Body of pancreas (tissue), 4 donors: ENCODE measurements around the gene MAP3K12. TPM values are rescaled to one million over a fixed set of nuclear protein-coding genes. Genes with fewer than 3 reads are reported as not detected.

Experiments used
- ATAC-seq: fragments of 150-250 bp; one replicate; pipeline ENCODE4 v1.9.1; 2016
- DNase-seq, 4 donors: peaks; one replicate each; pipeline ENCODE4 v3.0.0-alpha.2; 2019
- H3K27ac ChIP-seq, 4 donors: fragments of 200-600 bp; sonication (generic); 1 replicate in 3 of 4; 2 replicates in 1 of 4; pipeline versions ENCODE4 v1.5.1 to v1.6.1; 2016 to 2019; ENCODE audit warnings: mild to moderate bottlenecking in 1 of 4, mixed read lengths in 1 of 4, moderate library complexity in 1 of 4
- H3K27me3 ChIP-seq, 2 donors: fragments of 200-600 bp; sonication (generic); one replicate each; pipeline ENCODE4 v1.6.0; 2016; ENCODE audit warnings: mild to moderate bottlenecking in 1 of 2
- H3K36me3 ChIP-seq, 2 donors: fragments of 200-600 bp; sonication (generic); replicated peaks in 1 of 2; 2 replicates each; pipeline ENCODE4 v1.5.1; 2016; ENCODE audit warnings: low read depth in 2 of 2; ENCODE audit not compliant: insufficient read depth in 1 of 2
- H3K4me1 ChIP-seq: fragments of 200-600 bp; sonication (generic); one replicate; pipeline ENCODE4 v1.6.0; 2016
- H3K4me3 ChIP-seq, 2 donors: fragments of 200-600 bp; sonication (generic); 1 replicate in 1 of 2; 2 replicates in 1 of 2; pipeline ENCODE4 v1.5.1; 2016 to 2019
- H3K9me3 ChIP-seq, 3 donors: fragments of 200-600 bp; sonication (generic); 1 replicate in 2 of 3; 2 replicates in 1 of 3; pipeline ENCODE4 v1.5.1; 2016
- CTCF ChIP-seq, 7 experiments: fragments of 450-650 bp in 4 of 7; fragments of 200-600 bp in 3 of 7; sonication (generic) in 3 of 7; IDR thresholded peaks; one replicate each; pipeline ENCODE4 v1.5.1; 2016 to 2019; ENCODE audit warnings: antibody characterized with exemption in 7 of 7
- POLR2A ChIP-seq, 3 donors: fragments of 450-650 bp; IDR thresholded peaks; one replicate each; pipeline ENCODE4 v1.6.1; 2016; ENCODE audit warnings: antibody characterized with exemption in 3 of 3, mild to moderate bottlenecking in 2 of 3
- WGBS, 2 donors: methylation state at CpG; one replicate each; pipeline ENCODE4 v1.1.5; 2017; 5-methylcytosine and 5-hydroxymethylcytosine counted together
- intact Hi-C: fragments of 100-400 bp; cut with DNase I; formaldehyde crosslinking; loops from one replicate; pipeline ENCODE4 v1.15.1; 2023
- total RNA-seq, 2 donors: library from RNA; depleted of rRNA; stranded (reverse); fragments of >200 nt; gene quantifications; one replicate each; pipeline ENCODE4 v1.1.0, GENCODE V29; 2016

Gene MAP3K12
- total RNA-seq, 2 donors from 2014 or later = 10.9 to 34.6 TPM

- Histone ChIP-seq H3K27ac (peak overlapping the region in 3 of 4 donors; percentile 33 to 70 (median 67)), H3K36me3 (no peaks in the 10 kb centered on the region), H3K4me3 (no peak overlapping the region), H3K9me3 (no peaks in the 10 kb centered on the region), H3K27me3 (no peaks in the 10 kb centered on the region), H3K4me1 (peaks cover 49% of the 10 kb centered on the region)
- WGBS, 2 donors = 34 to 40% methylated on average over 5 of the region's 5 CpGs
- ATAC-seq (no peak), DNase-seq (peak in 3 of 4 donors; percentile 31 to 62 (median 43))
- intact Hi-C loops = no loop called here
- TF ChIP-seq CTCF (IDR thresholded peaks at IDR 0.05) = no peak
- TF ChIP-seq POLR2A (IDR thresholded peaks at IDR 0.05) = no peak
Observed at GRCh38 chr12:53495903-53496751, 3.1 kb downstream of the MAP3K12 start.

GRCh38 chr12:53493610-53494391 is 5.5 kb downstream of the MAP3K12 start:
- H3K4me1 ChIP-seq = peaks cover 35% of the 10 kb centered on the region
- H3K27me3 ChIP-seq = no peaks in the 10 kb centered on the region
- TF ChIP-seq POLR2A (IDR thresholded peaks at IDR 0.05) (no peak), CTCF (IDR thresholded peaks at IDR 0.05) (no peak)
- ATAC-seq (no peak), DNase-seq (peak in 1 of 4 donors; percentile 9)
- H3K4me3 ChIP-seq = no peak overlapping the region
- H3K36me3 ChIP-seq = no peaks in the 10 kb centered on the region
- H3K27ac ChIP-seq = peak overlapping the region; percentile 71 to 88 (median 79)
- no peaks in the 10 kb centered on the region for H3K9me3 ChIP-seq
- WGBS, 2 donors = 24 to 28% methylated on average over 9 to 11 of the region's 11 CpGs
- intact Hi-C loops = no loop called here

GRCh38 chr12:53492830-53493609 is 6.2 kb downstream of the MAP3K12 start:
- H3K4me3 ChIP-seq = peak overlapping the region; percentile 38 to 45
- intact Hi-C loops = no loop called here

More at GRCh38 chr12:53492830-53493609, 6.2 kb downstream of the MAP3K12 start:
- no peaks in the 10 kb centered on the region for H3K27me3 ChIP-seq
- no peaks in the 10 kb centered on the region for H3K9me3 ChIP-seq
- peak overlapping the region; percentile 71 to 88 (median 79) for H3K27ac ChIP-seq
- 0 to 2% methylated on average over 9 to 49 of the region's 52 CpGs for WGBS, 2 donors
- no peaks in the 10 kb centered on the region for H3K36me3 ChIP-seq
- TF ChIP-seq POLR2A (IDR thresholded peaks at IDR 0.05) = peak; percentile 62 to 94 (median 90)
- TF ChIP-seq CTCF (IDR thresholded peaks at IDR 0.05) = no peak
- peaks cover 35% of the 10 kb centered on the region for H3K4me1 ChIP-seq
- ATAC-seq (peak; percentile 93), DNase-seq (peak; percentile 95 to 97 (median 96))
